ENCODE data around the gene MS4A2.

The MS4A2 gene

DNA sequence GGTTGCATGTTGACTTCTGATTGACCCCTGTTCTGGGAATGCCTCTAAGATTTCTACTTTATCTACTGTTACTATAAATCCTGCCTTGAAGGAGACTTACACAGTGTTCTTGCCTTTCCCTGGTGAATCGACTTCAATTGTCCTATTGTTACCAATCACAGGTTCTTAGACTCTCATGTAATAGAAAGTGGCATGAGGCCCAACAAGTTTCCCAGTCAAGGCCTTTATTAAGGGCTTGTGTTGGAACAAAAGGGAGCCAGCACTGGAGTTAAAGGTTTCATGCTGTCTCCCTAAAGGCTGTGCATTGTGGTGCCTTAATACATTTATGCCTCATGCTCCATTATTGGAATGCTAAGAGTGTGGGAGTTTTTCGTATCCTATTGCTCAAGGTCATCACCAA lies 23.3 kb downstream of the MS4A2 start:
- TF ChIP-seq, protein P1, sequence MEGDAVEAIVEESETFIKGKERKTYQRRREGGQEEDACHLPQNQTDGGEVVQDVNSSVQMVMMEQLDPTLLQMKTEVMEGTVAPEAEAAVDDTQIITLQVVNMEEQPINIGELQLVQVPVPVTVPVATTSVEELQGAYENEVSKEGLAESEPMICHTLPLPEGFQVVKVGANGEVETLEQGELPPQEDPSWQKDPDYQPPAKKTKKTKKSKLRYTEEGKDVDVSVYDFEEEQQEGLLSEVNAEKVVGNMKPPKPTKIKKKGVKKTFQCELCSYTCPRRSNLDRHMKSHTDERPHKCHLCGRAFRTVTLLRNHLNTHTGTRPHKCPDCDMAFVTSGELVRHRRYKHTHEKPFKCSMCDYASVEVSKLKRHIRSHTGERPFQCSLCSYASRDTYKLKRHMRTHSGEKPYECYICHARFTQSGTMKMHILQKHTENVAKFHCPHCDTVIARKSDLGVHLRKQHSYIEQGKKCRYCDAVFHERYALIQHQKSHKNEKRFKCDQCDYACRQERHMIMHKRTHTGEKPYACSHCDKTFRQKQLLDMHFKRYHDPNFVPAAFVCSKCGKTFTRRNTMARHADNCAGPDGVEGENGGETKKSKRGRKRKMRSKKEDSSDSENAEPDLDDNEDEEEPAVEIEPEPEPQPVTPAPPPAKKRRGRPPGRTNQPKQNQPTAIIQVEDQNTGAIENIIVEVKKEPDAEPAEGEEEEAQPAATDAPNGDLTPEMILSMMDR (IDR thresholded peaks at IDR 0.05; ENCODE audit: low read depth, low read length), result no peak
- no peak for DNase-seq (ENCODE audit: extremely low read depth, low read depth)

- no peak for DNase-seq (ENCODE audit: extremely low read depth, low read depth)
- TF ChIP-seq, protein P1 (IDR thresholded peaks at IDR 0.05; ENCODE audit: low read depth, low read length), result no peak
Measured at GRCh38 chr11:60116996-60117790, 28.7 kb downstream of the MS4A2 start.

DNA sequence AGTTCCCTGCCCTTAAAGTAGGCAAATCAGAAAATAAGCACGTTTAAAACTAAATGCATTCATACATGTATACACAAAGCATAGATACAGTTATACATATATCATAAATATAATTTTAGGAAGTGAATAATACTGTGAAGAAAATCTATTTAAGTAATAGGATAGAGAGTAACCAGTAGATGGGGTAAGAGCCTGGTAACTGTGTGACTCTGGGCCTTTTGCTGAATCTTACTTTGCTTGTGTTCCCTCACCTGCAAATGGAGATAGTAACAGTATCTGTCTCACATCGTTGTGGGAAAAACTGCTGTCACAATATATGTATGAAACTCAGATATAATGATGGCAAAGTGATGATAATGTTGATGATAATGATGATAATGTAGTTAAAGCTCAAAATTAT lies 29.9 kb downstream of the MS4A2 start:
- DNase-seq (ENCODE audit: extremely low read depth, low read depth), result no peak
- TF ChIP-seq, protein P1 (IDR thresholded peaks at IDR 0.05; ENCODE audit: low read depth, low read length), result no peak

- TF ChIP-seq, protein P1 (IDR thresholded peaks at IDR 0.05; ENCODE audit: low read depth, low read length), result no peak
Measured at GRCh38 chr11:60119710-60120109, 31.2 kb downstream of the MS4A2 start.

GRCh38 chr11:60121264-60121663 lies 32.8 kb downstream of the MS4A2 start:
- DNase-seq (ENCODE audit: extremely low read depth, low read depth), result no peak
- TF ChIP-seq, protein P1 (IDR thresholded peaks at IDR 0.05; ENCODE audit: low read depth, low read length), result no peak

More at GRCh38 chr11:60119710-60120109, 31.2 kb downstream of the MS4A2 start:
- DNase-seq (ENCODE audit: extremely low read depth, low read depth), result no peak

- TF ChIP-seq, protein P1 (IDR thresholded peaks at IDR 0.05; ENCODE audit: low read depth, low read length), result no peak
- DNase-seq (ENCODE audit: extremely low read depth, low read depth), result no peak
Measured at GRCh38 chr11:60122414-60123036, 34.1 kb downstream of the MS4A2 start.

DNA sequence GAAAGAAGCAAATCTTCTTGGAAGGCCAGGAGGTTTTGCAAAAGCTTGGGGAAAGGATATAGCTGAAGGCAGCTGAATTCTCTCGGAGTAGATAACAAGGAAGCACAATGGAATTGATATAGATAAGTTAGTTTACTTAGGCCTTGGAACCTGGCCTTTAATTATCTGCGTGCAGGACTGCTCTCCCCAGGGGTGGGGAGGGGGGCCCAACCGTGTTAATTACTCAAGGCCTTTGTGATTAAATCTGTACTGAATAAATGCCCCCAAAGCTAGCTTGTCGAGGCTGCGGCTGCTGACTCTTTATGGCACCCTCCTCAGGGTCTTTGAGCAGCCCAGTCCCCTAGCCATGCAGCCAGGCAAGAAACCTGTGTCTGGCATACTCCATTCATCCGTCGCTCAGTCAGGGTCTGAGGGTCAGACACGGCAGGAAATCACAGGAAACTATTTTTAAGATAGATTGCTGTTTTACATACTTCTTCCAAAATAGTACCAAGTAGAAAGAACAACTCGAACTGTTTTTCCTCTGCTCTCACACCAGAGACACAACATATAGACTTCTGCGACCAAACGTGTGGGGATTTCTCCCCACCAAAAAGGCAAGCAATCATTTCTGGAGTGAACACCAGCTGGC lies 36.5 kb downstream of the MS4A2 start:
- DNase-seq (ENCODE audit: extremely low read depth, low read depth), result no peak
- TF ChIP-seq, protein P1 (IDR thresholded peaks at IDR 0.05; ENCODE audit: low read depth, low read length), result no peak

Data from AG09319 (cell line).